Measurements from ENCODE around the gene WASHC3. TPM values are rescaled to one million over a fixed set of nuclear protein-coding genes. Genes with fewer than 3 reads are reported as not detected.
"Not testable (repeated sequence)": the region's sequence is repeated elsewhere in the genome, so short reads cannot be mapped to it uniquely, and the experiment has no call there.

WASHC3 gene
- polyA plus RNA-seq, 1 experiment: 34.5 TPM

DNA sequence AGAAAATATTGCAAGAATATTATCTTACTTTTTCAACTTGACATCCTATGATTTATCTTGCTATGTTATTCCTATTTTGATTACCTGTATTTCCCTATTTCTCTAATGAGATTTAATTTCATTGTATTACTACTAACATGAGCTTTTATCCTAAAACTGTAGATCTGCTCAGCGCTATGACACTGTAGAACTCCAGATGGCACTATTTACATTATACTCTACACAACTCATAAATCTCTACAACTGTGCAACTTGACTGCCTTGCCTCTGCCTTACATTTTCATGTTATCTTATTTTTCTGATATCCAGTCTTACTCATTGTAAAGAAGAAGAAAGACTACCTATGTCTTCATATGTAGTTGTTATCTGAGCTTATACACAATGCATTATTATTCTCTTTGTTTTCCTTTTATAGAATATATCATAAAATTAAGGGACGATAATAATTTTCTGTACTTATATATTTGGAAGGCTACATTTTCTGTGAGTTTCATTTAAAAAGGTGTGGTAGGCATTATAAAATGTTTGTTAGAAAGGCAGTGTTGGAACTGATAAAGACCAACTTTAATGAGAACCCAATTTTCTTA lies 34.0 kb upstream of the WASHC3 start:
- CTCF ChIA-PET: interaction anchor here (0.6 to 4.2 kb wide), 6 partner anchors 123 to 673 kb away, joined by 3 to 15 read pairs (median 4); no protein-coding TSS in a partner anchor
- Histone ChIP-seq H3K27me3 (ENCODE audit: control insufficient read depth, insufficient read depth, low read length) (no peaks in the 10 kb centered on the region), H3K36me3 (ENCODE audit: control insufficient read depth, insufficient read depth, low read length) (peaks cover 1% of the 10 kb centered on the region; the same call in 1 of the 2 replicates), H3K4me3 (ENCODE audit: low read depth, low read length) (no peak overlapping the region)
- TF ChIP-seq, protein P1, sequence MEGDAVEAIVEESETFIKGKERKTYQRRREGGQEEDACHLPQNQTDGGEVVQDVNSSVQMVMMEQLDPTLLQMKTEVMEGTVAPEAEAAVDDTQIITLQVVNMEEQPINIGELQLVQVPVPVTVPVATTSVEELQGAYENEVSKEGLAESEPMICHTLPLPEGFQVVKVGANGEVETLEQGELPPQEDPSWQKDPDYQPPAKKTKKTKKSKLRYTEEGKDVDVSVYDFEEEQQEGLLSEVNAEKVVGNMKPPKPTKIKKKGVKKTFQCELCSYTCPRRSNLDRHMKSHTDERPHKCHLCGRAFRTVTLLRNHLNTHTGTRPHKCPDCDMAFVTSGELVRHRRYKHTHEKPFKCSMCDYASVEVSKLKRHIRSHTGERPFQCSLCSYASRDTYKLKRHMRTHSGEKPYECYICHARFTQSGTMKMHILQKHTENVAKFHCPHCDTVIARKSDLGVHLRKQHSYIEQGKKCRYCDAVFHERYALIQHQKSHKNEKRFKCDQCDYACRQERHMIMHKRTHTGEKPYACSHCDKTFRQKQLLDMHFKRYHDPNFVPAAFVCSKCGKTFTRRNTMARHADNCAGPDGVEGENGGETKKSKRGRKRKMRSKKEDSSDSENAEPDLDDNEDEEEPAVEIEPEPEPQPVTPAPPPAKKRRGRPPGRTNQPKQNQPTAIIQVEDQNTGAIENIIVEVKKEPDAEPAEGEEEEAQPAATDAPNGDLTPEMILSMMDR (IDR thresholded peaks at IDR 0.05; ENCODE audit: insufficient read depth, low read depth, low read length): peak; percentile 46
- POLR2A ChIA-PET: no interaction called here
- no peak for DNase-seq (ENCODE audit: low read depth)

DNA sequence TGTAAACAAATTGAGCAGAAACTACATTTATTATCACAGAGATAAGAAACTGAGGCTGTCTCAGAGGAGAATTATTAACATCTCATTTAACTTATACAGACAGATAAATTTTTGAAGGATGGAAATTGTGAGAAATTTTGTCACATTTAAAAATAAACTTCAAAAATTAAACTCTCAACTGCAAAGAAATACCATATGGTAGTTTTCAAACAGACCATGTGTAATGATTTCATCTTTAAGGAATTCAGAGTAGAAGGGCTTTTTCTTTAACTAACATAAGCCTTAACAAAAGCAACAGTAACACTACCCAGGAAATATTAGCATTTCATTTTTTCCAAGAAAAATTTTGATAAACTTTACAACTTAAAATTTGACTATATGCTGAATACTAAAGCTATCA lies 31.5 kb upstream of the WASHC3 start:
- no peak overlapping the region for H3K4me3 ChIP-seq (ENCODE audit: low read depth, low read length)
- TF ChIP-seq, protein P1 (IDR thresholded peaks at IDR 0.05; ENCODE audit: insufficient read depth, low read depth, low read length): no peak
- H3K27me3 ChIP-seq (ENCODE audit: control insufficient read depth, insufficient read depth, low read length): no peaks in the 10 kb centered on the region
- no peaks in the 10 kb centered on the region for H3K36me3 ChIP-seq (ENCODE audit: control insufficient read depth, insufficient read depth, low read length)
- ChIA-PET CTCF (interaction anchor here (0.7 to 1.1 kb wide), 3 partner anchors 148 to 718 kb away, joined by 3 to 4 read pairs (median 3); no protein-coding TSS in a partner anchor), POLR2A (interaction anchor here (0.5 kb wide), 1 partner anchor 144 kb away, joined by 3 read pairs; no protein-coding TSS in a partner anchor)
- peak; percentile 12 for DNase-seq (ENCODE audit: low read depth)

DNA sequence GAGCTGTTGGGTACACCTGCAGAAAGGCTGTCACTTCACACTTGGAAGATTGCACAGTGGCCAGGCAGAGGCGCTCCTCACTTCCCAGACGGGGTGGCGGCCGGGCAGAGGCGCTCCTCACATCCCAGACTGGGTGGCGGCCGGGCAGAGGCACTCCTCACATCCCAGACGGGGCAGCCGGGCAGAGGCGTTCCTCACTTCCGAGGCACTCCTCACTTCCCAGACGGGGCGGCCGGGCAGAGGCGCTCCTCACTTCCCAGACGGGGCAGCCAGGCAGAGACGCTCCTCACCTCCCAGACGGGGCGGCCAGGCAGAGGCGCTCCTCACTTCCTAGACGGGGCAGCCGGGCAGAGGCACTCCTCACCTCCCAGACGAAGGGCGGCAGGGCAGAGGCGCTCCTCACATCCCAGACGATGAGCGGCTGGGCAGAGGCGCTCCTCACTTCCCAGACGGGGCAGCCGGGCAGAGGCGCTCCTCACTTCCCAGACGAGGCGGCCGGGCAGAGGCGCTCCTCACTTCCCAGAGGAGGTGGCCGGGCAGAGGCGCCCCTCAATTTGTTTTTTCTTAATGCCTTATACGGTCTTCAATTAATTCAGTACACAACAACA lies 27.5 kb upstream of the WASHC3 start:
- POLR2A ChIA-PET; DNase-seq (ENCODE audit: low read depth); H3K36me3 ChIP-seq (ENCODE audit: control insufficient read depth, insufficient read depth, low read length); H3K4me3 ChIP-seq (ENCODE audit: low read depth, low read length); H3K27me3 ChIP-seq (ENCODE audit: control insufficient read depth, insufficient read depth, low read length): not testable (repeated sequence)
- CTCF ChIA-PET: interaction anchor here (0.6 kb wide), 1 partner anchor 401 kb away, joined by 4 read pairs; no protein-coding TSS in a partner anchor

DNA sequence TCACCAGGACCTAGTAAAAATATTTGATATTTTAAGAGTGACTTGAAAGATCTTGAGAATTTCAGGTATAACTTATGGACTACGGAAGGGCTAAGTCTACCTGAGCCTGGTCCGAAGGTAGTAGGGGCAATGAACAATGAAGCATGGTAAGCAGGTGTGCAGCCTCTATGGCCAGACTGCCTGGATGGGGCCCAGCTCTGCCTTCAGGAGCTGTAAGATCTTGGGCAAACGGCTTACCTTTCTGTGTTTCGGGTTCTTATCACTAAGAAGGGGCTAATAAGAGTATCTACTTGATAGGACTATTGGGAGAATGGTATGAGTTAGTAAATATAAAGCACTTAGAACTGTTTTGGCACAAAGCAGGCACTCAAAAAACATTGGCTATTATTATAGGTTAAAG lies 19.1 kb upstream of the WASHC3 start:
- CTCF ChIA-PET: no interaction called here
- TF ChIP-seq, protein P1 (IDR thresholded peaks at IDR 0.05; ENCODE audit: insufficient read depth, low read depth, low read length): no peak
- no peaks in the 10 kb centered on the region for H3K36me3 ChIP-seq (ENCODE audit: control insufficient read depth, insufficient read depth, low read length)

DNA sequence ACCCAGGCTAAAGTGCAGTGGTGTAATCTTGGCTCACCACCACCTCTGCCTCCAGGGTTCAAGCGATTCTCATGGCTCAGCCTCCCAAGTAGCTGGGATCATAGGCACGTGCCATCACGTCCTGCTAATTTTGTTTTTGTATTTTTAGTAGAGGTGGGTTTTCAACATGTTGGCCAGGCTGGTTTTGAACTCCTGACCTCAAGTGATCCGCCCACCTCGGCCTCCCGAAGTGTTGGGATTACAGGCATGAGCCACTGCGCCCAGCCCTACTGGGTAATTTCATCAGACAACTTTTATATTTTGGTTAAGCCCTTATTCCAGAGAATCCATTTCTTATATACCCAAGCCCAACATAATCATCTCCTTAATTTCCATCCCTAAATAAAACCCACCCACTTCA lies 10.3 kb upstream of the WASHC3 start:
- POLR2A ChIA-PET; DNase-seq (ENCODE audit: low read depth); CTCF ChIA-PET; H3K36me3 ChIP-seq (ENCODE audit: control insufficient read depth, insufficient read depth, low read length); H3K27me3 ChIP-seq (ENCODE audit: control insufficient read depth, insufficient read depth, low read length); H3K4me3 ChIP-seq (ENCODE audit: low read depth, low read length): not testable (repeated sequence)

More for the DNA sequence above, 19.1 kb upstream of the WASHC3 start:
- POLR2A ChIA-PET: no interaction called here
- H3K27me3 ChIP-seq (ENCODE audit: control insufficient read depth, insufficient read depth, low read length): no peaks in the 10 kb centered on the region
- no peak for DNase-seq (ENCODE audit: low read depth)
- no peak overlapping the region for H3K4me3 ChIP-seq (ENCODE audit: low read depth, low read length)

DNA sequence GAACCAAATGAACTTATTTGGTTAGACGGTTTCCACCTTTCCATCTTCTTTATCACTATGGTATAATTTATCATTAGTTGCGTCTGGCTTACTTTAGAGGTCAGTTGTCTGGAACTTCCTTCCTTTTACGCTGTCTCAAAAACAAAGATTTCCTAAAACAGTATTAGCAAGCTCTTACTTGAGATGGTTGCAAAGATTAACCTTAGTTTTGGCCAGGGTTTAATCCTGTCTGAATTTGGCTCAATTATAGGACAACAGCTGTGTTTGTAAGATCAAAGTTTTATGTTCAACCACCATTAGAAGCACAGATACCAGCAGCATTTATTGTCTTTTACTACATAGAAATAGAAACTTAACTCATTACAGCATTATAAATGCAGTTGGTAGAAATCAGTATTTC lies 7.9 kb upstream of the WASHC3 start:
- ChIA-PET POLR2A (no interaction called here), CTCF (interaction anchor here (0.9 kb wide), 1 partner anchor 12 kb away, joined by 3 read pairs; no protein-coding TSS in a partner anchor)
- no peak for DNase-seq (ENCODE audit: low read depth)
- TF ChIP-seq, protein P1 (IDR thresholded peaks at IDR 0.05; ENCODE audit: insufficient read depth, low read depth, low read length): no peak
- Histone ChIP-seq H3K36me3 (ENCODE audit: control insufficient read depth, insufficient read depth, low read length) (no peaks in the 10 kb centered on the region), H3K4me3 (ENCODE audit: low read depth, low read length) (no peak overlapping the region), H3K27me3 (ENCODE audit: control insufficient read depth, insufficient read depth, low read length) (no peaks in the 10 kb centered on the region)
